Liver (tissue), 9 donors: ENCODE data around the gene TMEM61. TPM values are rescaled to one million over a fixed set of nuclear protein-coding genes. Genes with fewer than 3 reads are reported as not detected.

Experiments
- DNase-seq: peaks from one replicate; pipeline ENCODE4 v3.0.0-alpha.2; 2017; ENCODE audit warnings: low spot score
- H3K27ac ChIP-seq, 2 donors: one replicate each; pipeline ENCODE4 v1.7.0; 2013; ENCODE audit warnings: inconsistent platforms in 2 of 2, low read length in 2 of 2, control low read depth in 1 of 2, low read depth in 1 of 2, mild to moderate bottlenecking in 1 of 2
- H3K27me3 ChIP-seq, 4 donors: one replicate each; pipeline versions ENCODE4 v1.6.1 to v1.7.0; 2013; ENCODE audit warnings: low read length in 3 of 4, inconsistent platforms in 1 of 4, mild to moderate bottlenecking in 1 of 4, moderate library complexity in 1 of 4; ENCODE audit not compliant: control insufficient read depth in 4 of 4, insufficient read depth in 4 of 4
- H3K36me3 ChIP-seq, 4 donors: one replicate each; pipeline versions ENCODE4 v1.6.1 to v1.7.0; 2013; ENCODE audit warnings: low read length in 3 of 4, mild to moderate bottlenecking in 3 of 4, low read depth in 1 of 4, moderate library complexity in 1 of 4; ENCODE audit not compliant: control insufficient read depth in 4 of 4, insufficient read depth in 3 of 4
- H3K4me1 ChIP-seq, 4 donors: one replicate each; pipeline versions ENCODE4 v1.6.1 to v1.7.0; 2013; ENCODE audit warnings: low read length in 3 of 4, mild to moderate bottlenecking in 3 of 4, moderate library complexity in 1 of 4; ENCODE audit not compliant: control insufficient read depth in 4 of 4, insufficient read depth in 4 of 4
- H3K4me3 ChIP-seq, 3 donors: one replicate each; pipeline versions ENCODE4 v1.6.1 to v1.7.0; 2013; ENCODE audit warnings: low read length in 3 of 3, control low read depth in 1 of 3, low read depth in 1 of 3, mild to moderate bottlenecking in 1 of 3
- H3K9ac ChIP-seq, 2 donors: one replicate each; pipeline ENCODE4 v1.7.0; 2013; ENCODE audit warnings: low read length in 2 of 2, mild to moderate bottlenecking in 2 of 2, moderate library complexity in 2 of 2, control low read depth in 1 of 2, low read depth in 1 of 2
- H3K9me3 ChIP-seq, 4 donors: one replicate each; pipeline versions ENCODE4 v1.6.1 to v1.7.0; 2013; ENCODE audit warnings: low read length in 3 of 4; ENCODE audit not compliant: control insufficient read depth in 4 of 4
- ATF3 ChIP-seq: IDR thresholded peaks from 2 replicates; pipeline ENCODE4 v1.6.1; 2016; ENCODE audit warnings: antibody characterized with exemption
- CTCF ChIP-seq: fragments of 150-350 bp; IDR thresholded peaks from 2 replicates; pipeline ENCODE4 v1.5.1; 2017; ENCODE audit warnings: improper control_type of control experiment, low read depth, low read length; ENCODE audit not compliant: missing input control
- EGR1 ChIP-seq, 2 donors: IDR thresholded peaks; 2 replicates each; pipeline ENCODE4 v1.6.1; 2016 to 2018; ENCODE audit warnings: antibody characterized with exemption in 2 of 2, low read depth in 2 of 2
- FOXA1 ChIP-seq: IDR thresholded peaks from 2 replicates; pipeline ENCODE4 v1.6.1; 2016; ENCODE audit warnings: antibody characterized with exemption
- HNF4A ChIP-seq, 2 donors: conservative IDR thresholded peaks; 2 replicates each; pipeline ENCODE4 v1.6.1; 2016; ENCODE audit warnings: antibody characterized with exemption in 2 of 2, mild to moderate bottlenecking in 2 of 2
- JUND ChIP-seq, 2 donors: IDR thresholded peaks; 2 replicates each; pipeline ENCODE4 v1.6.1; 2016; ENCODE audit warnings: antibody characterized with exemption in 2 of 2
- RAD21 ChIP-seq, 2 donors: IDR thresholded peaks; 2 replicates each; pipeline ENCODE4 v1.6.1; 2016; ENCODE audit warnings: antibody characterized with exemption in 2 of 2, mild to moderate bottlenecking in 2 of 2
- RXRA ChIP-seq, 2 donors: IDR thresholded peaks; 2 replicates each; pipeline ENCODE4 v1.6.1; 2017 to 2018; ENCODE audit warnings: antibody characterized with exemption in 2 of 2, mild to moderate bottlenecking in 1 of 2
- YY1 ChIP-seq: IDR thresholded peaks from 2 replicates; pipeline ENCODE4 v1.6.1; 2016; ENCODE audit warnings: antibody characterized with exemption, mild to moderate bottlenecking
- ZBTB33 ChIP-seq: IDR thresholded peaks from 2 replicates; pipeline ENCODE4 v1.6.1; 2016; ENCODE audit warnings: antibody characterized with exemption
- WGBS: extraction: QIAGEN DNeasy Blood & Tissue Kit; methylation state at CpG from one replicate; pipeline ENCODE4 v1.1.7; 2013; 5-methylcytosine and 5-hydroxymethylcytosine counted together
- polyA plus RNA-seq, 2 donors: library from polyadenylated mRNA; stranded (reverse) in 1 of 2; unstranded in 1 of 2; fragments of 200-250 nt in 1 of 2; fragments of >200 nt in 1 of 2; fragmentation: Nextera tagmentation in 1 of 2; extraction: Ambion mirVana in 1 of 2; gene quantifications; one replicate each; pipeline versions ENCODE4 v1.2.1 to v1.2.3, GENCODE V29; 2013 to 2015
- total RNA-seq, 2 donors: library from RNA; depleted of rRNA; stranded (reverse); fragments of >200 nt; gene quantifications; one replicate each; pipeline ENCODE4 v1.2.3, GENCODE V29; 2014
- TF ChIP-seq, protein P1 (sequence below): IDR thresholded peaks from 2 replicates; pipeline ENCODE4 v1.6.1; 2016; ENCODE audit warnings: antibody characterized with exemption, mild to moderate bottlenecking
- donor health status: healthy.
- donor health status: healthy.
- donor health status: healthy.
- donor health status: healthy.
- donor health status: healthy.

Gene TMEM61
- total and polyA plus RNA-seq, 4 donors = not detected

- TF ChIP-seq CTCF (no peak), ATF3 (no peak), EGR1 (IDR thresholded peaks at IDR 0.05; ENCODE audit: low read depth in 2 of 2) (no peak), HNF4A (conservative IDR thresholded peaks at IDR 0.05) (no peak), RXRA (IDR thresholded peaks at IDR 0.05) (no peak), JUND (IDR thresholded peaks at IDR 0.05) (no peak)
Observed at GRCh38 chr1:54989473-54989872, 9.0 kb downstream of the TMEM61 start (continued).

DNA sequence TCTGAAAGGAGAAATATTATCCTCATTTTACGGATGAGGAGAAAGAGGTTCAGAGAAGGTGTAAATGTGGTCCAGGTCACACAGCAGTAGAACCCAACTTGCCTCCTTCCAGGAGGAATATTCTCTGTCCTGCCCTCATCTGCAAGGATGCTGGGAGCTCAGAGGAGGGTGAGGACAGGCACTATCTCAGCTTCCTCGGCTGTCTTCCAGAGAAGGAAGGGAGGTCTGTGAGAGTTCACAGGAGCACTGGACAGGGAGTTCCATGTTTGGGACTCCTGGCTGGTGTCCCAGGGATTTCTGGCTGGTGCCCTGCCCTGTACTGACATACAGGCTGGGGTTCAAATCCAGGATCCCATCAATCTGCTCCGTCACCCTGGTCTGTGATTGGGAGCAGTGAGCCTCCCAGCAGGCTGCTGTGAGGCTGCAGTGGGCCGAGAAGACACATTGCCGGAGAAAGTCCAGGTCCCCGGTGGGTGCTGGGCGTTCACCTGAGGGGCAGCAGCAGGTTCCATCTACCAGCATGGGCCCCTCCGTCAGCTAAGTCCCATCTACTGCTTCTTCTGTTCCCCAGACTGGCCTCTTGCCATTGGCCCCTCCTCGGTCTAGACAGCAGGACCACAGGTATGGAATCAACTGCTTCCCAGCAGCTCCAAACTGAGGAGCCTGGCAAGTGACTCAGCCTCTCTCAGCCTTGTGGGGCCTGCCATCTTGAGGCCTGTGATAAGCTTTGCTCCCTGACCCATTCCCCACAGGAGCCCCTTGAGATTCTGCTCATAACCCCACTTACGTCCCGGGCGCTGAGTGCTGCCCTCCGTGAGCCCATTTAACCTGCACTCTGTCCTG lies 9.8 kb downstream of the TMEM61 start:
- no peak for TF ChIP-seq ZBTB33
- TF ChIP-seq YY1 = no peak
- no peak for TF ChIP-seq CTCF
- TF ChIP-seq RXRA (IDR thresholded peaks at IDR 0.05) = no peak
- no peak for TF ChIP-seq FOXA1
- no peak for TF ChIP-seq RAD21 (IDR thresholded peaks at IDR 0.05)
- TF ChIP-seq ATF3 = no peak
- TF ChIP-seq JUND (IDR thresholded peaks at IDR 0.05) = no peak
- TF ChIP-seq, protein P1, sequence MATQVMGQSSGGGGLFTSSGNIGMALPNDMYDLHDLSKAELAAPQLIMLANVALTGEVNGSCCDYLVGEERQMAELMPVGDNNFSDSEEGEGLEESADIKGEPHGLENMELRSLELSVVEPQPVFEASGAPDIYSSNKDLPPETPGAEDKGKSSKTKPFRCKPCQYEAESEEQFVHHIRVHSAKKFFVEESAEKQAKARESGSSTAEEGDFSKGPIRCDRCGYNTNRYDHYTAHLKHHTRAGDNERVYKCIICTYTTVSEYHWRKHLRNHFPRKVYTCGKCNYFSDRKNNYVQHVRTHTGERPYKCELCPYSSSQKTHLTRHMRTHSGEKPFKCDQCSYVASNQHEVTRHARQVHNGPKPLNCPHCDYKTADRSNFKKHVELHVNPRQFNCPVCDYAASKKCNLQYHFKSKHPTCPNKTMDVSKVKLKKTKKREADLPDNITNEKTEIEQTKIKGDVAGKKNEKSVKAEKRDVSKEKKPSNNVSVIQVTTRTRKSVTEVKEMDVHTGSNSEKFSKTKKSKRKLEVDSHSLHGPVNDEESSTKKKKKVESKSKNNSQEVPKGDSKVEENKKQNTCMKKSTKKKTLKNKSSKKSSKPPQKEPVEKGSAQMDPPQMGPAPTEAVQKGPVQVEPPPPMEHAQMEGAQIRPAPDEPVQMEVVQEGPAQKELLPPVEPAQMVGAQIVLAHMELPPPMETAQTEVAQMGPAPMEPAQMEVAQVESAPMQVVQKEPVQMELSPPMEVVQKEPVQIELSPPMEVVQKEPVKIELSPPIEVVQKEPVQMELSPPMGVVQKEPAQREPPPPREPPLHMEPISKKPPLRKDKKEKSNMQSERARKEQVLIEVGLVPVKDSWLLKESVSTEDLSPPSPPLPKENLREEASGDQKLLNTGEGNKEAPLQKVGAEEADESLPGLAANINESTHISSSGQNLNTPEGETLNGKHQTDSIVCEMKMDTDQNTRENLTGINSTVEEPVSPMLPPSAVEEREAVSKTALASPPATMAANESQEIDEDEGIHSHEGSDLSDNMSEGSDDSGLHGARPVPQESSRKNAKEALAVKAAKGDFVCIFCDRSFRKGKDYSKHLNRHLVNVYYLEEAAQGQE = no peak
- no peaks in the 10 kb centered on the region for H3K4me1 ChIP-seq
- DNase-seq = no peak
- H3K27ac ChIP-seq = no peak overlapping the region
- no peak overlapping the region for H3K4me3 ChIP-seq
- no peak overlapping the region for H3K9ac ChIP-seq
- H3K36me3 ChIP-seq = no peaks in the 10 kb centered on the region
- no peaks in the 10 kb centered on the region for H3K27me3 ChIP-seq
- no peaks in the 10 kb centered on the region for H3K9me3 ChIP-seq
- WGBS = 72% methylated on average over 13 of the region's 13 CpGs
